DOHH2 (cell line): Measurements from ENCODE around the gene SLC7A9.

ENCODE experiments used
- H3F3A ChIP-seq: fragments of 200-600 bp; sonication (generic), shearing (Covaris generic); 2 replicates; pipeline ENCODE4 v1.6.0; 2016; ENCODE audit warnings: antibody characterized with exemption, mild to moderate bottlenecking; ENCODE audit not compliant: control insufficient read depth, insufficient read depth
- H3K27ac ChIP-seq: fragments of 200-600 bp; sonication (generic); 2 replicates; pipeline ENCODE4 v1.5.1; 2014; ENCODE audit warnings: low read depth, mild to moderate bottlenecking, low read length, moderate library complexity
- H3K27me3 ChIP-seq: fragments of 200-600 bp; sonication (generic); 2 replicates; pipeline ENCODE4 v1.6.1; 2014; ENCODE audit warnings: mild to moderate bottlenecking, low read length, mixed read lengths; ENCODE audit not compliant: control insufficient read depth
- H3K36me3 ChIP-seq: fragments of 200-600 bp; sonication (generic); 2 replicates; pipeline ENCODE4 v1.6.1; 2014; ENCODE audit warnings: mild to moderate bottlenecking, low read length, moderate library complexity, mixed read lengths; ENCODE audit not compliant: control insufficient read depth
- H3K4me1 ChIP-seq: fragments of 200-600 bp; sonication (generic); 2 replicates; pipeline ENCODE4 v1.6.1; 2014; ENCODE audit warnings: mild to moderate bottlenecking, low read length, mixed read lengths; ENCODE audit not compliant: control insufficient read depth
- H3K4me2 ChIP-seq: fragments of 200-600 bp; sonication (generic); 2 replicates; pipeline ENCODE4 v1.6.0; 2014; ENCODE audit warnings: mild to moderate bottlenecking, low read length, moderate library complexity
- H3K4me3 ChIP-seq: fragments of 200-600 bp; sonication (generic); 2 replicates; pipeline ENCODE4 v1.5.1; 2014; ENCODE audit warnings: mild to moderate bottlenecking, low read length, mixed read lengths
- H3K79me2 ChIP-seq: fragments of 200-600 bp; sonication (generic); 2 replicates; pipeline ENCODE4 v1.6.1; 2014; ENCODE audit warnings: mild to moderate bottlenecking, low read length, mixed read lengths; ENCODE audit not compliant: control insufficient read depth
- H3K9me2 ChIP-seq: fragments of 200-600 bp; sonication (generic); replicated peaks from 2 replicates; pipeline ENCODE4 v1.6.1; 2014; ENCODE audit warnings: mild to moderate bottlenecking, low read length, mixed read lengths; ENCODE audit not compliant: control insufficient read depth
- H3K9me3 ChIP-seq: fragments of 200-600 bp; sonication (generic); 2 replicates; pipeline ENCODE4 v1.6.1; 2014; ENCODE audit warnings: antibody characterized with exemption, low read length, mixed read lengths; ENCODE audit not compliant: control insufficient read depth, insufficient read depth
- H4K20me1 ChIP-seq: fragments of 200-600 bp; sonication (generic); 2 replicates; pipeline ENCODE4 v1.6.0; 2014; ENCODE audit warnings: low read depth, mild to moderate bottlenecking, antibody characterized with exemption, low read length, moderate library complexity; ENCODE audit not compliant: control insufficient read depth, insufficient read depth
- EZH2phosphoT487 ChIP-seq: fragments of 200-600 bp; sonication (generic); IDR thresholded peaks from 2 replicates; pipeline ENCODE4 v1.6.1; 2017; ENCODE audit warnings: borderline replicate concordance, mild to moderate bottlenecking, antibody characterized with exemption, low read length, moderate library complexity, mixed read lengths
- TF ChIP-seq, protein P1 (sequence below): fragments of 200-600 bp; sonication (generic); IDR thresholded peaks from one replicate; pipeline ENCODE4 v1.5.1; 2014; ENCODE audit warnings: antibody characterized with exemption, mild to moderate bottlenecking, low read depth, low read length; ENCODE audit not compliant: poor library complexity, severe bottlenecking

Gene SLC7A9

DNA sequence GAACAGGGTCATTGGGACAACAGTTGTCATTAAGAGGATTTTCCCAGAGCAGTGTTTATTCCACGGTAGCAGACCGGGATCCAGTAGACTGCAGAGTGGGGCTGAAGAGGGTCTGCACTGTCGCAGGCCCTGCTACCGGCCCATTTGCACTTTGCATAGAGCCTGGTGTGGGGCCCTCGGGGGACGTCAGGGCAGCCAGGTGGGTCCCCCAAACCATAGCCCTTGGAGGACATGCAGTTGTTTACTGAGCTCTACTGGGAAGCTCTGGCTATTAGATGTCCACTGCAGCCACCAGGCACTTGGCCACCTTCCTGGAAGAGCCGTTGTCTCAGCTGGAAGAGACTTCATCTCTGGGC is 45.8 kb downstream of the SLC7A9 start:
- Histone ChIP-seq H3K4me1 (no peaks in the 10 kb centered on the region), H4K20me1 (no peaks in the 10 kb centered on the region), H3K9me3 (no peaks in the 10 kb centered on the region), H3K27ac (no peak overlapping the region), H3K4me3 (no peak overlapping the region), H3K9me2 (no peaks in the 10 kb centered on the region), H3K79me2 (no peaks in the 10 kb centered on the region), H3K4me2 (no peak overlapping the region), H3K27me3 (peaks cover 4% of the 10 kb centered on the region), H3K36me3 (no peaks in the 10 kb centered on the region), H3F3A (no peaks in the 10 kb centered on the region)
- TF ChIP-seq, protein P1, sequence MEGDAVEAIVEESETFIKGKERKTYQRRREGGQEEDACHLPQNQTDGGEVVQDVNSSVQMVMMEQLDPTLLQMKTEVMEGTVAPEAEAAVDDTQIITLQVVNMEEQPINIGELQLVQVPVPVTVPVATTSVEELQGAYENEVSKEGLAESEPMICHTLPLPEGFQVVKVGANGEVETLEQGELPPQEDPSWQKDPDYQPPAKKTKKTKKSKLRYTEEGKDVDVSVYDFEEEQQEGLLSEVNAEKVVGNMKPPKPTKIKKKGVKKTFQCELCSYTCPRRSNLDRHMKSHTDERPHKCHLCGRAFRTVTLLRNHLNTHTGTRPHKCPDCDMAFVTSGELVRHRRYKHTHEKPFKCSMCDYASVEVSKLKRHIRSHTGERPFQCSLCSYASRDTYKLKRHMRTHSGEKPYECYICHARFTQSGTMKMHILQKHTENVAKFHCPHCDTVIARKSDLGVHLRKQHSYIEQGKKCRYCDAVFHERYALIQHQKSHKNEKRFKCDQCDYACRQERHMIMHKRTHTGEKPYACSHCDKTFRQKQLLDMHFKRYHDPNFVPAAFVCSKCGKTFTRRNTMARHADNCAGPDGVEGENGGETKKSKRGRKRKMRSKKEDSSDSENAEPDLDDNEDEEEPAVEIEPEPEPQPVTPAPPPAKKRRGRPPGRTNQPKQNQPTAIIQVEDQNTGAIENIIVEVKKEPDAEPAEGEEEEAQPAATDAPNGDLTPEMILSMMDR = no peak
- no peak for TF ChIP-seq EZH2phosphoT487

DNA sequence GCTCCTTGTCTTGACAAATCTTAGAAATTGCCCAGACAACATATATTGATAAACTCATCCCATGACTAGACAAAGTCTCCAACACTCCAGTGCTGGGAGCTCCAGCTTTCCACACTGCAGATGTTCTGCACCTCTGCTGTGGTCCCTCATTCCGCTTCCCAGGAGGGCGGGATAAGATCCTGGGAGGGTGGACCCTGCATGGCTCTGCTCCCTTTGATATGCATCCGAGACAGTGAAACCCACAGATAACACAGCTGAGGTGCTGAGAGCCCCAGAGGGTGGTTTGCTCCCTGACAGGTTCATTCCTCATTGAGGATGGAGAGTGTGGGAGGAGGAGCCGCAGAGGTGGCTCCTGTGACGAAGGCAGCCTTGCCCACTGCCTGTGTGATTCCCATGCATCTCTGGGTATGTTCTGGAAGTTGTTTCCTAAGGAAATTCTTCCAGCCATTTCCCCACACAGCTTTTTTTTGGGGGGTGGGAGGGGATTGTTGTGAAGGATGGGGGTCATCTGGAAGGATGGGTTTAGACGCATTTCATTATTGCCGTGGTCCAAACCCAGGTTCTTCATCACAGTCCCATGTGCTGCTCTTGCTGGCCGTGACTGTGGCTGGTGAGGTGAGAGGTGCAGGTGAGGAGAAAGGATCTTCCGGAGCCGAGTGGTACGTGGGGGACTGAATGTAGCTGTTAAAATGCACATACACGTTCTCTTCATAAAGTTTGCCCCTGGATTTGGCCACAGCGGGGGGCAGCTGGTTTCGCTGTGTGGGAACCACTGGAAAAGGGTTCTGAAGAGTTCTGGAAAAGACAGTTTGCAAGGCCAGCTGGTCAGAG is 46.4 kb downstream of the SLC7A9 start:
- Histone ChIP-seq H3K27me3 (peaks cover 4% of the 10 kb centered on the region), H3K9me3 (no peaks in the 10 kb centered on the region), H3K27ac (no peak overlapping the region), H3K4me3 (no peak overlapping the region), H3K9me2 (no peaks in the 10 kb centered on the region), H3K4me2 (no peak overlapping the region), H3F3A (no peaks in the 10 kb centered on the region), H3K79me2 (no peaks in the 10 kb centered on the region), H3K4me1 (no peaks in the 10 kb centered on the region), H4K20me1 (no peaks in the 10 kb centered on the region), H3K36me3 (no peaks in the 10 kb centered on the region)
- TF ChIP-seq, protein P1 = no peak
- TF ChIP-seq EZH2phosphoT487 = no peak

DNA sequence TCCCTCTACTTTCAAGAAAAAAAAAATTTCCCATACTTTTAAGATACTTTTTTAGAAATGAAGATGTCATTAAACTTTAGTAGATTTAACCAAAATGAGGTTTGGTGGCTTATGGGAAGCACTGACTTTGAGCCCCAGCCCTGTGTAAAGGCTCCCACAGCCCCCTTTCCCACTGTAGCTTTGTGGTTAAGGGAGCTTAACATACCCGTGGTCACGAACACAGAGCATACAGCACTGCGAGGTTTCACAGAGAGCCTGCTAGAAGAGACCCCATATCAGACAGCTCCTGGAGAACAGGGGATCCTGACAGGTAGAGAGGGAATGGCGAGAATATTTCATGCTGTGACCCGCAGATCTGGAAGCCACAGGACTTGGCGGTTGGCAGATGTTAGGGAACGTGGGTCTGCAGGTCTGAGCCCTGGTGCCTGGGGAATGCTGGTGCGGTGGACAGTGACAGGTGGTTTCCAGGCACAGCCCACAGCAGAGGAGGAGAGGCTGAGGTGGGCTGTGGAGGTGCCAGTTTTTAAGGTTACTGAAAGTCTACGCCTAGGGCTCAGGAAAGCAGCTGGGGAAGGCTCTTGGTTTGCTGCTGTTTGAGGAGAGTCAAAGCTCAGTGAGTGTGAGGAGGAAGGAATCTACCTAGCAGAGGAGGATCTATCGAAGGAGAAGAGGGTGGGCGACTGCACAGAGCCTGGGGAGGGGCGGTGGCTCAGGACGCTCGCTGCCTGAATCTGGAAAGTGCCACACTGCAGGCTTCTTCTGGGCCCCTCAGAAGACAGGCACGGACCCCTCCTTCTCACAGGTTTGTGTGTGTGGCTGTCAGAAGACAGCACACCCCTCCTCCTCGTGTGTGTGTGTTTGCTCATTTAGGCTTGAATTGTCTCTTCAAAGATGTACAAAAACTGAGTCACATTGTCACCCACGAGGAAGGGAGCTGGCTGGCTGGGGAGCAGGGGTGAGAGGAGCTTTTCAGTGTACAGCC is 49.9 kb downstream of the SLC7A9 start:
- no peaks in the 10 kb centered on the region for H3F3A ChIP-seq
- H3K9me3 ChIP-seq = no peaks in the 10 kb centered on the region
- no peaks in the 10 kb centered on the region for H3K79me2 ChIP-seq
- H3K4me1 ChIP-seq = no peaks in the 10 kb centered on the region
- no peak overlapping the region for H3K27ac ChIP-seq
- H4K20me1 ChIP-seq = no peaks in the 10 kb centered on the region
- H3K4me2 ChIP-seq = no peak overlapping the region
- H3K4me3 ChIP-seq = no peak overlapping the region
- H3K36me3 ChIP-seq = no peaks in the 10 kb centered on the region
- no peaks in the 10 kb centered on the region for H3K9me2 ChIP-seq
- TF ChIP-seq, protein P1 = no peak
- H3K27me3 ChIP-seq = peaks cover 4% of the 10 kb centered on the region
